NCI-H2171 (cell line): Measurements from ENCODE around the gene ARHGAP26.

Experiments
- DNase-seq: peaks from one replicate; lab custom pipeline; 2025; lab: John Stamatoyannopoulos, UW

ARHGAP26 gene

GRCh38 chr5:143165049-143165880 lies 395.1 kb downstream of the ARHGAP26 start:
- no peak for DNase-seq

- no peak for DNase-seq
These were observed 395.9 kb downstream of the ARHGAP26 start for GRCh38 chr5:143166090-143166489.

- no peak for DNase-seq
These were observed 396.7 kb downstream of the ARHGAP26 start for GRCh38 chr5:143166661-143167420.

GRCh38 chr5:143168171-143168741 lies 398.1 kb downstream of the ARHGAP26 start:
- peak; percentile 52 for DNase-seq

GRCh38 chr5:143168921-143169810 lies 399.0 kb downstream of the ARHGAP26 start:
- DNase-seq: no peak

GRCh38 chr5:143170104-143170503 lies 399.9 kb downstream of the ARHGAP26 start:
- DNase-seq: no peak

GRCh38 chr5:143170977-143171376 lies 400.8 kb downstream of the ARHGAP26 start:
- DNase-seq: no peak

- DNase-seq: no peak
These were observed 402.6 kb downstream of the ARHGAP26 start for GRCh38 chr5:143172739-143173138.

- DNase-seq: no peak
These were observed 403.1 kb downstream of the ARHGAP26 start for GRCh38 chr5:143173139-143173889.

GRCh38 chr5:143174714-143175398 lies 404.7 kb downstream of the ARHGAP26 start:
- no peak for DNase-seq

- DNase-seq: no peak
These were observed 405.9 kb downstream of the ARHGAP26 start for GRCh38 chr5:143176048-143176447.

GRCh38 chr5:143177263-143177983 lies 407.2 kb downstream of the ARHGAP26 start:
- DNase-seq: peak; percentile 37

- DNase-seq: no peak
These were observed 409.1 kb downstream of the ARHGAP26 start for GRCh38 chr5:143179126-143179740.

GRCh38 chr5:143180751-143181150 lies 410.6 kb downstream of the ARHGAP26 start:
- DNase-seq: peak; percentile 61

- DNase-seq: no peak
These were observed 411.0 kb downstream of the ARHGAP26 start for GRCh38 chr5:143181173-143181572.

- DNase-seq: no peak
These were observed 411.9 kb downstream of the ARHGAP26 start for GRCh38 chr5:143182106-143182505.

- DNase-seq: no peak
These were observed 413.0 kb downstream of the ARHGAP26 start for GRCh38 chr5:143182901-143183820.

GRCh38 chr5:143183989-143184388 lies 413.8 kb downstream of the ARHGAP26 start:
- DNase-seq: no peak
